Ectodermal cell (in vitro differentiated cells): ENCODE measurements around the gene GAB1.

ENCODE experiments used
- H3K27ac ChIP-seq: 2 replicates; pipeline ENCODE4 v1.7.0; 2013; ENCODE audit warnings: mild to moderate bottlenecking, low read depth, low read length; ENCODE audit not compliant: insufficient read depth, poor library complexity, severe bottlenecking
- H3K27me3 ChIP-seq: 2 replicates; pipeline ENCODE4 v1.7.0; 2013; ENCODE audit warnings: mild to moderate bottlenecking, low read length; ENCODE audit not compliant: insufficient read depth, control insufficient read depth, poor library complexity, severe bottlenecking
- H3K36me3 ChIP-seq: one replicate; pipeline ENCODE4 v1.7.0; 2013; ENCODE audit warnings: low read length; ENCODE audit not compliant: control insufficient read depth, insufficient read depth
- H3K4me1 ChIP-seq: one replicate; pipeline ENCODE4 v1.7.0; 2013; ENCODE audit warnings: low read length; ENCODE audit not compliant: control insufficient read depth, insufficient read depth
- H3K4me3 ChIP-seq: 2 replicates; pipeline ENCODE4 v1.7.0; 2013; ENCODE audit warnings: low read depth, low read length, control low read depth; ENCODE audit not compliant: insufficient read depth
- H3K9me3 ChIP-seq: 2 replicates; pipeline ENCODE4 v1.7.0; 2013; ENCODE audit warnings: mild to moderate bottlenecking, low read length, moderate library complexity; ENCODE audit not compliant: control insufficient read depth
- WGBS, 2 experiments: methylation state at CpG; one replicate each; pipeline ENCODE4 v1.1.7; 2013; ENCODE audit warnings: missing lambda C conversion rate in 2 of 2; 5-methylcytosine and 5-hydroxymethylcytosine counted together

GAB1 gene

DNA sequence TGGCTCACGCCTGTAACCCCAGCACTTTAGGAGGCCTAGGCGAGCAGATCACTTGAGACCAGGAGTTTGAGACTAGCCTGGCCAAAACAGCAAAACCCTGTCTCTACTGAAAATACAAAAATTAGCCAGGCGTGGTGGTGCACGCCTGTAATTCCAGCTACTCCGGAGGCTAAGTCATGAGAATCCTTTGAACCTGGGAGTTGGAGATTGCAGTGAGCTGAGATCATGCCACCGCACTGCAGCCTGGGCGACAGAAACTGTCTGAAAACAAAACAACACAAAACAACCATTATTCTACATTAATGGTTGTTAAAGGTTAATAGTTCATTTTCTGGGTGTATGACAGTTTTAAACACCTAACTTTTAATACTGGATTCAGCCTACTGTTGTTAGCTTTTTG is 175.2 kb downstream of the GAB1 start:
- Histone ChIP-seq H3K27ac (no peak overlapping the region), H3K27me3 (peaks cover 6% of the 10 kb centered on the region), H3K4me1 (no peaks in the 10 kb centered on the region), H3K4me3 (no peak overlapping the region), H3K36me3 (no peaks in the 10 kb centered on the region), H3K9me3 (no peaks in the 10 kb centered on the region)
- 87 to 91% methylated on average over 6 to 7 of the region's 7 CpGs for WGBS, 2 experiments

DNA sequence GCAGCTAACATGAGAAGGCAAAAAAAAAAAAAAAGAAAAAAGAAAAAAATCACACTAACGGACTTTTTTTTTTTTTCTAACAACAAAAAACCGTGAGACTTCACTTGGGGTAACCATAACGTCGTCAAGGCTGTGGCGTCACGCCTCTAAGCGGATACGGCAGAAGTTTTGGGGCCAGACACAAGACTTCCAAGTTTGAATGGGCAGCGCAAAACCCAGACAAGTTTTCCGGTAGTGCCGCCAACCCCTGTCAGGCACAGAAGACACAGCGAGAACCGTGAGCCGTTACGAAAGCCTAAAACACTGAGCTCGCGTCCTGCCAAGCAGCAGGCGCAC is 176.3 kb downstream of the GAB1 start:
- Histone ChIP-seq H3K9me3 (no peaks in the 10 kb centered on the region), H3K27ac (peak overlapping the region; percentile 53), H3K36me3 (peaks cover 2% of the 10 kb centered on the region), H3K4me3 (peak overlapping the region; percentile 96), H3K27me3 (peaks cover 6% of the 10 kb centered on the region), H3K4me1 (no peaks in the 10 kb centered on the region)
- WGBS, 2 experiments, result 0% methylated on average over 18 of the region's 18 CpGs

DNA sequence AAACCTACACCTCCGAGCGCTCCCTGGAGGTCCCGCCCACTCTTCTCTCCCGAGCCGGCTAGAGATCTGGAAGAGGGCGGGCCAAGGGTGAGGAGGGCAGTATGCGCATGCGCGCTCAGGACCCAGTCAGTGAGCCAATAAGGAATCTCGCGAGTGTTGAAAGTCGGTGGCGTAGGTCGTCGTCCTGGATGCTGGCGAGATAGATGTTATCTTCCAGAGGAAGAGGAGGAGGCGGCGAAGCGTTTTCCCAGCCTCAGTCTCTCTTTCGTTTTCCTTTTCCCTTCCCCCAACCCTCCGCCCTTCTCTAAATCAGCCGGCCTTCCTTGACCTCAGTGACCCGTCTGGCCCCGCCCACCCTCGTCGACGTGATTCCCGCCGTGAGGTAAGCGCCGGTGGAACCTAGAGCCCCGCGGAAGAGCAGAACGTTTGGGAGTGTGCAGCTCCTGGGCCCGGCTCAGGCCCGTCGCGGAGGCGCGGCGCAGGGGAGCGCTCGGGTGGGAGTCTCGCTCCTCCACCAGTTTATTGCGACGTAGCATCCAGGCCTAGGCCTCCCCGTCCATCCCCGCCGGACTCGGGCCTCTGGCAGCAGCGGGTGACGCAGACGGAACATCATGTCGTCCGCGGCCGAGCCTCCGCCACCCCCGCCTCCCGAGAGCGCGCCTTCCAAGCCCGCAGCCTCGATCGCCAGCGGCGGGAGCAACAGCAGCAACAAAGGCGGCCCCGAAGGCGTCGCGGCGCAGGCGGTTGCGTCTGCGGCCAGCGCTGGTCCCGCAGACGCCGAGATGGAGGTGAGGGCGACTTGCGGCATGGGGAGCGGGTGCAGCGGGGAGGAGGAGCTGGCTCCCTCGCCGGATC is 176.9 kb downstream of the GAB1 start, which contains the start of gene SMARCA5:
Gene SMARCA5 (plus strand): TSS at position 389 of the 855 bp plus-strand sequence. CDS start 223 bp downstream, at position 612.
- Histone ChIP-seq H3K4me1 (no peaks in the 10 kb centered on the region), H3K9me3 (no peaks in the 10 kb centered on the region), H3K4me3 (peak within 1 kb of the TSS; percentile 96), H3K36me3 (peaks cover 3% of the 10 kb centered on the region), H3K27me3 (peaks cover 6% of the 10 kb centered on the region), H3K27ac (peak within 1 kb of the TSS; percentile 98)
- 0% methylated on average over 86 of the region's 86 CpGs for WGBS, 2 experiments

DNA sequence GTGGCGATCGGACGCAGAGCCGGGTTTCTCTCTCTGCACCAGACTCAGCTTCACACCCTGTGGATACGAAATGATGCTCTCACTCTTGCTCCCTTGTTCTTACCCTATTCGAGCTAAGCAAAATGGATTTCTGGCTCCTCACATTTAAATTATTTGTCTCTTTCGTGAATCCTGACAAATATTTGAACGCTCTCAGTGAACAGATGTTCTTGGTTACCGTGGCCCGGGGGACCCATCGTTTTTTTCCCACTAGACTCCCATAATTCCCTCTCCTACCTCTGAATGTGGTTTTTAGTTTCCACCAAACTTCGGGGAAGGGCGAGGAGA is 177.5 kb downstream of the GAB1 start:
- no peaks in the 10 kb centered on the region for H3K9me3 ChIP-seq
- H3K27ac ChIP-seq, result peak overlapping the region; percentile 98
- H3K4me1 ChIP-seq, result no peaks in the 10 kb centered on the region
- H3K27me3 ChIP-seq, result peaks cover 6% of the 10 kb centered on the region
- H3K36me3 ChIP-seq, result peaks cover 3% of the 10 kb centered on the region
- peak overlapping the region; percentile 96 for H3K4me3 ChIP-seq
- WGBS, 2 experiments, result 0% methylated on average over 13 of the region's 13 CpGs

DNA sequence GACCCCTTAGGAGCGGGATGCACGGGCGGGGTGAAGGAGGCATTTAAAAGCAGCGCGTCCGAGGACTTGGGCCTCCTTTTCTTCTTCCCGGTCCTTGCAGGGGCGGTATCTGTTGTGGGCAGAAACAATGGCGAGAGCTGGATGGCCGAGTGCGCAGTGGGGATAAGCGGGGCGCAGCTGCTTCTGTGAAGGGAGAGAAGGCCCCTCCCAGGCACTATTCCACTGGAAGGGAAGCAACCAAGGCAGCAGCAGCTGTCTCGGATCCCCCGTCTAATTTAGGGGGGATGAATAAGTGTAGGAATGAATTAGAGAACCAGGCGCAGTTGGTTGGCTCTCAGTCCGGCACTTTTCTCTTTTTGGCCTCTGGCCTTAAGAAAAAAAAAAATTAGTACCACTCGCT is 177.8 kb downstream of the GAB1 start:
- Histone ChIP-seq H3K4me1 (no peaks in the 10 kb centered on the region), H3K36me3 (peaks cover 3% of the 10 kb centered on the region), H3K4me3 (peak overlapping the region; percentile 96), H3K9me3 (no peaks in the 10 kb centered on the region), H3K27ac (peak overlapping the region; percentile 98), H3K27me3 (peaks cover 6% of the 10 kb centered on the region)
- WGBS, 2 experiments, result 0 to 1% methylated on average over 18 of the region's 18 CpGs

DNA sequence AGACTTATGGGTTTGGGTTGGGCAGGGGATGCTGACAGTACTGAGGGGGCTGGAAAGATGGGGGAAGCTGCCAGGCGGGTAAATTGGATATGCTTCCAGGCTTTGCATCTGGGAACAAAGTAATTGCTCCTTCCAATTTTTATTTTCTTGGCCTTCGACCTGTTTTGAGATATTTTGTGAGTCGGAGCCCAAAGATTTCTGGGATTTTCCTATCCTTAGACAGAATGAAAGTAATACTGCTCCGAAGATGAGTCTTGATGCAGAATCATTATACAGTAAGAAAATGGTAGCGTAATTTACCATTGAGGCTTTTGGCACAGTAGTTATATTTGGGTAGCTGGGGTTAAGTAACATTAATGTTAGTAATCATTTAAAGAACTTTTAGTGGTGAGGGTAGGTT is 178.2 kb downstream of the GAB1 start:
- H3K27ac ChIP-seq, result peak overlapping the region; percentile 31
- peak overlapping the region; percentile 96 for H3K4me3 ChIP-seq
- 20 to 26% methylated on average over 5 of the region's 5 CpGs for WGBS, 2 experiments
- H3K27me3 ChIP-seq, result peaks cover 6% of the 10 kb centered on the region
- H3K4me1 ChIP-seq, result no peaks in the 10 kb centered on the region
- peaks cover 3% of the 10 kb centered on the region for H3K36me3 ChIP-seq
- no peaks in the 10 kb centered on the region for H3K9me3 ChIP-seq

DNA sequence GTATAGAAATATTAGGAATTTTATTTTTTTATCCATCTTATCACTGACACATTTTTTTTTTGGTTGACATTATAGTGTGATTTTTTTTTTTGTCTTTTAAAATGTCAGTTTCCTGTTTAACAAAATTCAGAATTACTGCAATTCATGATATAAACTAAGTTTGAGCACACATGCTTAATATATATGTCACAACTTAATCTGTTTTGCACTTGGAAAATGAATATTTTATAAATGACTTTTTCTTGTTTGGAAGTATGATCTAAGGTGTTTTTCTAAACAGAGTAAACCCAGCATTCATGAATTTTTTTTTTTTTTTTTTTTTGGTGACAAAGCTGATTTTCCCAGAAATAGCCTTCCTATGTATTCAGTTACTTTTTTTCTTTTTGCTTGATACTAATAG is 179.2 kb downstream of the GAB1 start:
- peaks cover 4% of the 10 kb centered on the region for H3K36me3 ChIP-seq
- H3K27me3 ChIP-seq, result peaks cover 6% of the 10 kb centered on the region
- H3K4me1 ChIP-seq, result no peaks in the 10 kb centered on the region
- H3K4me3 ChIP-seq, result peak overlapping the region; percentile 96
- no peaks in the 10 kb centered on the region for H3K9me3 ChIP-seq
- no peak overlapping the region for H3K27ac ChIP-seq

DNA sequence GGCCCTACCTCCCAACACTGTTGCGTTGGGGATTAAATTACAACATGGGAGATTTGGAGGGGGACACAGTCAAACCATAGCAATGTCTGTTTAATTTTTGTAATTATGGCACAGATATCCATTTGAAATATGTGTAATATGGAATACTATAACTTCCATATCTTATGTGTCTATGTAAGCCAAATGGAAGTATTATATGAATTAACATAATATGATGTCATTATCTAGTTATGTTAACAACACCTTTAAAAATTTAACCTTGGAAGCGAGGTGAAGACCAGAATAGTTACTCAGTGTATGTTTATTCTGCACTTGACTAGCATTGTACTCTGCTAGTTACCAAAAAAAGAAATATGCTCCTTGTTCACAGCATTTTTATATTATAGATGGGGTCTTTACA is 181.1 kb downstream of the GAB1 start:
- peaks cover 13% of the 10 kb centered on the region for H3K36me3 ChIP-seq
- no peak overlapping the region for H3K4me3 ChIP-seq
- WGBS, 2 experiments, result 94 to 100% methylated on average over 2 of the region's 2 CpGs

More for the DNA sequence above, 181.1 kb downstream of the GAB1 start:
- no peak overlapping the region for H3K27ac ChIP-seq
- H3K27me3 ChIP-seq, result no peaks in the 10 kb centered on the region
- H3K9me3 ChIP-seq, result no peaks in the 10 kb centered on the region
- H3K4me1 ChIP-seq, result no peaks in the 10 kb centered on the region
